Endothelial cell of umbilical vein (primary cell): ENCODE measurements around the gene AHRR. TPM values are rescaled to one million over a fixed set of nuclear protein-coding genes. Genes with fewer than 3 reads are reported as not detected.

Source experiments
- BruUV-seq: library from RNA; stranded (reverse); fragments of 400-500 nt; replicated peaks from 2 replicates; lab custom pipeline; 2021; lab: Mats Ljungman, UMichigan
- CTCF ChIA-PET: fragments of 300-600, 350-600 bp; sonication (Branson Sonifier 250); formaldehyde crosslinking; loops from one replicate; lab custom pipeline; 2021; ENCODE audit warnings: antibody characterized with exemption, inconsistent platforms; lab: Charles Lee
- POLR2A ChIA-PET: fragments of 300-600, 350-600 bp; sonication (Branson Sonifier 250); formaldehyde crosslinking; loops from one replicate; lab custom pipeline; 2021; ENCODE audit warnings: antibody characterized with exemption, inconsistent platforms; lab: Charles Lee
- DNase-seq: peaks from one replicate; pipeline ENCODE4 v3.0.0-alpha.2; 2011; ENCODE audit warnings: low read depth, low spot score
- FAIRE-seq: peaks from 2 replicates; lab custom pipeline; 2011; peaks lifted over from hg19 to GRCh38; lab: Jason Lieb, UNC
- H2AFZ ChIP-seq: 2 replicates; pipeline ENCODE4 v1.6.0; 2012; ENCODE audit warnings: low read depth, low read length, control low read depth, inconsistent platforms
- H3K27ac ChIP-seq: 2 replicates; pipeline ENCODE4 v1.5.1; 2011; ENCODE audit warnings: low read depth, mild to moderate bottlenecking, control low read depth, low read length, moderate library complexity; ENCODE audit not compliant: insufficient read depth
- H3K27me3 ChIP-seq, 2 experiments: 2 replicates each; pipeline versions ENCODE4 v1.6.0 to v1.6.1; 2011; ENCODE audit warnings: low read length in 2 of 2, mixed read lengths in 1 of 2; ENCODE audit not compliant: control insufficient read depth in 2 of 2, insufficient read depth in 2 of 2
- H3K36me3 ChIP-seq, 2 experiments: 2 replicates in 1 of 2; 3 replicates in 1 of 2; pipeline ENCODE4 v1.5.1; 2011; ENCODE audit warnings: low read length in 2 of 2, mild to moderate bottlenecking in 1 of 2, moderate library complexity in 1 of 2; ENCODE audit not compliant: control insufficient read depth in 2 of 2, insufficient read depth in 2 of 2; ENCODE audit errors: extremely low read depth in 1 of 2
- H3K4me1 ChIP-seq: 3 replicates; pipeline ENCODE4 v1.5.1; 2011; ENCODE audit warnings: mild to moderate bottlenecking, low read length; ENCODE audit not compliant: control insufficient read depth, insufficient read depth; ENCODE audit errors: extremely low read depth
- H3K4me2 ChIP-seq: 2 replicates; pipeline ENCODE4 v1.6.1; 2011; ENCODE audit warnings: low read length, control low read depth, mixed read lengths; ENCODE audit not compliant: insufficient read depth
- H3K4me3 ChIP-seq, 3 experiments: fragments of 200-600 bp in 1 of 3; sonication (generic), shearing (Covaris generic) in 1 of 3; replicated peaks in 1 of 3; 2 replicates each; pipeline ENCODE4 v1.5.1; 2011 to 2016; ENCODE audit warnings: control low read depth in 3 of 3, low read length in 3 of 3, mild to moderate bottlenecking in 2 of 3, inconsistent platforms in 1 of 3, low read depth in 1 of 3, moderate library complexity in 1 of 3; ENCODE audit not compliant: insufficient read depth in 1 of 3
- H3K79me2 ChIP-seq: 2 replicates; pipeline ENCODE4 v1.6.0; 2012; ENCODE audit warnings: low read length, inconsistent platforms; ENCODE audit not compliant: control insufficient read depth, insufficient read depth
- H3K9ac ChIP-seq: replicated peaks from 2 replicates; pipeline ENCODE3; 2011; ENCODE audit warnings: low read length, control low read depth; ENCODE audit not compliant: insufficient read depth; ENCODE audit errors: extremely low read depth
- H3K9me1 ChIP-seq: replicated peaks from 3 replicates; pipeline ENCODE4 v1.6.0; 2011; ENCODE audit warnings: mild to moderate bottlenecking, low read length; ENCODE audit not compliant: control insufficient read depth, insufficient read depth; ENCODE audit errors: extremely low read depth
- H3K9me3 ChIP-seq: replicated peaks from 2 replicates; pipeline ENCODE4 v1.5.1; 2012; ENCODE audit warnings: low read length, inconsistent platforms; ENCODE audit not compliant: control insufficient read depth, insufficient read depth
- H4K20me1 ChIP-seq: replicated peaks from 2 replicates; pipeline ENCODE3; 2011; ENCODE audit warnings: mild to moderate bottlenecking, low read length; ENCODE audit not compliant: control insufficient read depth, insufficient read depth; ENCODE audit errors: extremely low read depth
- CTCF ChIP-seq, 2 donors: IDR thresholded peaks; 1 replicate in 1 of 2; 2 replicates in 1 of 2; pipeline ENCODE4 v1.5.1; 2011; ENCODE audit warnings: low read length in 2 of 2, mild to moderate bottlenecking in 2 of 2, moderate library complexity in 2 of 2, control low read depth in 1 of 2, inconsistent platforms in 1 of 2, low read depth in 1 of 2; ENCODE audit not compliant: insufficient read depth in 1 of 2; ENCODE audit errors: extremely low read depth in 1 of 2
- EZH2 ChIP-seq: IDR thresholded peaks from 2 replicates; pipeline ENCODE4 v1.6.1; 2012; ENCODE audit warnings: borderline replicate concordance, low read depth, mild to moderate bottlenecking, moderate library complexity, low read length, inconsistent platforms; ENCODE audit not compliant: severe bottlenecking
- FOS ChIP-seq: IDR thresholded peaks from 2 replicates; pipeline ENCODE4 v1.6.1; 2011; ENCODE audit warnings: mild to moderate bottlenecking, low read length, moderate library complexity, borderline replicate concordance; ENCODE audit not compliant: insufficient read depth
- GATA2 ChIP-seq: IDR thresholded peaks from 2 replicates; pipeline ENCODE4 v1.7.0; 2011; ENCODE audit warnings: low read depth, mild to moderate bottlenecking, moderate library complexity, mixed read lengths, low read length; ENCODE audit not compliant: insufficient read length, insufficient read depth
- JUN ChIP-seq: IDR thresholded peaks from 2 replicates; pipeline ENCODE4 v1.6.1; 2011; ENCODE audit warnings: borderline replicate concordance, low read depth; ENCODE audit not compliant: insufficient read length, insufficient read depth
- MAX ChIP-seq: IDR thresholded peaks from 2 replicates; pipeline ENCODE4 v1.6.1; 2011; ENCODE audit not compliant: insufficient read depth, insufficient read length
- MYC ChIP-seq: IDR thresholded peaks from one replicate; pipeline ENCODE4 v1.6.1; 2011; ENCODE audit warnings: mild to moderate bottlenecking, low read depth, low read length
- POLR2A ChIP-seq: IDR thresholded peaks from 2 replicates; pipeline ENCODE4 v1.6.1; 2012; ENCODE audit warnings: low read depth, mild to moderate bottlenecking, control low read depth, low read length
- POLR2AphosphoS5 ChIP-seq: IDR thresholded peaks from 2 replicates; pipeline ENCODE4 v1.6.1; 2012; ENCODE audit warnings: low read depth, mild to moderate bottlenecking, control low read depth, low read length, moderate library complexity; ENCODE audit not compliant: insufficient read depth
- dilution Hi-C: fragments of 300-500 bp; cut with MboI; formaldehyde crosslinking; loops from one replicate; pipeline ENCODE4 v1.15.0; 2019; ENCODE audit warnings: low sequenced_read_pairs; ENCODE audit not compliant: extremely low pct_ligation_motif_present
- intact Hi-C: fragments of 100-400 bp; cut with micrococcal nuclease; formaldehyde crosslinking; loops from one replicate; pipeline ENCODE4 v1.10.0; 2022
- polyA plus RNA-seq, 4 experiments: library from polyadenylated mRNA; depleted of rRNA in 3 of 4; stranded (reverse) in 3 of 4; unstranded in 1 of 4; fragments of >200 nt; gene quantifications; 2 replicates each; pipeline versions ENCODE4 v1.2.1 to v1.2.3, GENCODE V29; 2011 to 2012; ENCODE audit warnings: missing spikeins in 1 of 4
- total RNA-seq: library from RNA; stranded (reverse); gene quantifications from 2 replicates; pipeline ENCODE4 v1.2.3, GENCODE V29; 2021

Gene AHRR
- total and polyA plus RNA-seq, 2 donors (not counting 3 experiments of a cell fraction or from before 2014, with no cell fraction given): 3.1 to 7.3 TPM

- ChIA-PET POLR2A (no interaction called here), CTCF (interaction anchor here (2.7 kb wide), 1 partner anchor 8 kb away, joined by 15 read pairs; the partner anchor contains the start of gene AHRR)
- no peaks in the 10 kb centered on the region for H4K20me1 ChIP-seq
- no peak overlapping the region for H2AFZ ChIP-seq
- no peak overlapping the region for H3K27ac ChIP-seq
- dilution Hi-C loops: no loop called here
- no peak overlapping the region for H3K4me2 ChIP-seq
- H3K4me1 ChIP-seq: peaks cover 17% of the 10 kb centered on the region
- no peaks in the 10 kb centered on the region for H3K27me3 ChIP-seq
- no peak overlapping the region for H3K4me3 ChIP-seq
- no peak overlapping the region for H3K9ac ChIP-seq
- DNase-seq (no peak), FAIRE-seq (no peak)
- H3K36me3 ChIP-seq: peaks cover 0 to 21% of the 10 kb centered on the region in 2 experiments
- H3K9me1 ChIP-seq: no peaks in the 10 kb centered on the region
- H3K9me3 ChIP-seq: no peaks in the 10 kb centered on the region
- intact Hi-C loops: loop anchor here (10.0 kb wide), 1 partner anchor 362 kb away; no protein-coding TSS in a partner anchor
- BruUV-seq: no TSS peak
- TF ChIP-seq FOS (no peak), POLR2A (no peak), EZH2 (no peak), JUN (no peak), CTCF (IDR thresholded peaks at IDR 0.05; ENCODE audit: extremely low read depth in 1 of 2, insufficient read depth in 1 of 2, low read depth in 1 of 2, low read length in 2 of 2) (no peak), MAX (no peak), MYC (no peak), POLR2AphosphoS5 (no peak), GATA2 (no peak)
- H3K79me2 ChIP-seq: peaks cover 13% of the 10 kb centered on the region
These were observed 8.7 kb upstream of the AHRR start for GRCh38 chr5:312845-313244.
